NCI-H446 (cell line): Measurements from ENCODE around the gene HOXC13.

Source experiments
- DNase-seq, 2 experiments: peaks; one replicate each; lab custom pipeline; 2025; lab: John Stamatoyannopoulos, UW

The HOXC13 gene

DNA sequence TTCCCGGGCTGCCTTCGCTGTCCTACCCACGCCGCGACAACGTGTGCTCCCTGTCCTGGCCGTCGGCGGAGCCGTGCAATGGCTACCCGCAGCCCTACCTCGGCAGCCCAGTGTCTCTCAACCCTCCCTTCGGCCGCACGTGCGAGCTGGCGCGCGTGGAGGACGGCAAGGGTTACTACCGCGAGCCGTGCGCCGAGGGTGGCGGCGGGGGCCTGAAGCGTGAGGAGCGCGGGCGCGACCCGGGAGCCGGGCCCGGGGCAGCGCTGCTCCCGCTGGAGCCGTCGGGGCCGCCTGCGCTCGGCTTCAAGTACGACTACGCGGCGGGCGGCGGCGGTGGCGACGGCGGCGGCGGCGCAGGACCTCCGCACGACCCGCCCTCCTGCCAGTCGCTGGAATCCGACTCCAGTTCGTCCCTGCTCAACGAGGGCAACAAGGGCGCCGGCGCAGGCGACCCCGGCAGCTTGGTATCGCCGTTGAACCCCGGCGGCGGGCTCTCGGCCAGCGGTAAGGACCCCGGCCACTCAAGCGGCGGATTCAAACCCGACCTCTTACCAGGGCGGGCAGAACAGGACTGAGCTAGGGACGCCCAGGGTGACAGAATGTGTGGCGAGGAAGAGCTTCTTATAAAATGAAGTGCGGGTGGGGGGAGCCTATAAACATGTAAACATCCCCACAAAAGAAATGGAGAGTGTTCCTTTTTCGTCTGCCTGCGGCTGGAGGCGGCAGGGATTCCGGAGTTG lies 16.6 kb downstream of the HOXC13 start:
- no peak for DNase-seq

DNA sequence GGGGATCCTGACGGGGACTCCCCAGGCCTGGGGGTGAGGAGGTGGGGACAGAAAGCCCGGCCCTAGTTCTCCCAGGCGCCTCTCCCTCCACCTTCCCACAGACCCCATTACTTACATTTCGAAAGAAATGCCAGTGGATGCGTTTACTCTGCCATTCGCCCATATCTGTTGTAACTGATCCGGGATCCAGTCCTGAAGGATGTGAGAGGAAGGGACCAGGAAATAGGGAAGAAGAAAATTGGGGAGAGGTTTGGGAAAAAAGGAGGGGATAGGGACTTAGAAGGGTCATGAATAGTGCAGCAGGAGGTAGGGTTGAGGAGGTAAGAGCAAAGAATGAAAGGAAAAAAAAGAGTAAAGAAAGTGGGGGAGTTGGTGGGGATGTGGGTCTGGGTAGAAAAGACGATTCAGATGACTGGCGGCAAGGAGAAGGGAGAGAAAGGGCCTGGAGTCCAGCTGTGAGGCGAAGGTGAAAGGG lies 17.2 kb downstream of the HOXC13 start:
- no peak for DNase-seq

DNA sequence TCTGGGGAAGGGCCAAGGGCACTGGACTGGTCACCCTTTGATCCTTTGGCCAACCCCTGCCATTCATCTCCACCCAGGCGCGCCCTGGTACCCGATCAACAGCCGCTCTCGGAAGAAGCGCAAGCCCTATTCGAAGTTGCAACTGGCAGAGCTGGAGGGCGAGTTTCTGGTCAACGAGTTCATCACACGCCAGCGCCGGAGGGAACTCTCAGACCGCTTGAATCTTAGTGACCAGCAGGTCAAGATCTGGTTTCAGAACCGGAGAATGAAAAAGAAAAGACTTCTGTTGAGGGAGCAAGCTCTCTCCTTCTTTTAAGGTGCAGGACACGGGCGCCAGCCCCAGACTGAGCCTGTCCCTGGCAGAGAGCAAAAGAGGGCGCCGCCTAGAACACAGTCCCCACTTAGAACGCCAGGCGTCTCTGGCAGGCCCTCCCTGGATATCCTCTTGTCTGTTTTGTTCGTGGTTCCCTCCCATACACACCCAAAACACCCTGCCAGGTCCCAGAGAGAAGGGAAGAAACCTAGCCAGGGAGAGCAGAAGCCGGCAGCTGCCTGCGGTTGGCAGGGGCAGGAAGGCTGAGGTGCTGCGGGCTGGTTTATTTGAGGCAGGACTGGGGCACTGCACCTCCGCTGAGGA lies 17.7 kb downstream of the HOXC13 start:
- no peak for DNase-seq

DNA sequence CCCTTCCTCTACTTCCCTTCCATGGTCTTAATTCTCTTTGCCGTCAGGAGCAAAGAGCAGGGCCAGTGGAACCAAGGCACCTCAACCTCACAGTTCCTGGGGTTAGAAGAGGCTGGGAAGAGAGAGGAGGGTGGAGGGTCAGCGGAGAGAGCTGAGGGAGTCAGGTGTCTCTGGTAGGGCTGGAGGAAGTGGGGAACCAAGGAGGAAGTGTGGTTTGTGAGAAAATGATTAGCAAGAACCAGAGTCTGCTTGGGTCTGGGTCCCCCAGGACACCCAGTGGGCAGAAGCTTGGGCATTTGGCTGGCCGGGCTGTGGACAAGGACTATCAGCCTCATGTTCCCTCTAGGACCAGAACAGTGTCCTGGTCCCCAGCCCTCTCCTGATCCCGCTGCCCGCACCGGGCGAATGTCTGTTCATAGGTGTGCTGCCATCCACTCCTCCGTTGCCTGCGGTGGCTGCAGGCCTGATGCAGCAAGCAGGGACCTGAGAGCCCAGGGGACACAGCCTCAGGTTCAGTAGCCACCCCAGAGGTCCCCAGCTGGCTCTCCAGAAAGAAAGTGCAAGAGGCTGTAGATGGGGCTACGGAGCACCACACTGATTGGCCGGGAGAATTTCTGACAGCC lies 18.4 kb downstream of the HOXC13 start:
- DNase-seq: no peak

DNA sequence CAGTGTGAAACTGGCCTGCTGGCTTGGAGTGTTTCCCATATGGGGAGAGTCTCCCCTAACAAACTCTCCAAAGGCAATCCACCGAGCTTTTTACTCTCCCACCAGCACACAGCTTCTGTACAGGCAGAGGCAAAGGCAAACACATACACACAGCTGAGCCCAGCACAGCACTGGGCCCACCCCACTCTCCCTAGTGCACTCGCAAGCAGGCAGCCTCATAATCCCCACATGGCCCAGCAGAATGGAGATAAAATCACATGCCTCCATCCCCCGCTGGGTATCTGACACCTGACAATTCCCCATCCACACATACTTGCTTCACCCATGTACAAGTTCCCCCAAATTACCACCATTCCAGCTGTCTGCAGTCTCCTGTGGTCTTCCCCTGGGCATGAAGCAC lies 19.5 kb downstream of the HOXC13 start:
- no peak for DNase-seq

DNA sequence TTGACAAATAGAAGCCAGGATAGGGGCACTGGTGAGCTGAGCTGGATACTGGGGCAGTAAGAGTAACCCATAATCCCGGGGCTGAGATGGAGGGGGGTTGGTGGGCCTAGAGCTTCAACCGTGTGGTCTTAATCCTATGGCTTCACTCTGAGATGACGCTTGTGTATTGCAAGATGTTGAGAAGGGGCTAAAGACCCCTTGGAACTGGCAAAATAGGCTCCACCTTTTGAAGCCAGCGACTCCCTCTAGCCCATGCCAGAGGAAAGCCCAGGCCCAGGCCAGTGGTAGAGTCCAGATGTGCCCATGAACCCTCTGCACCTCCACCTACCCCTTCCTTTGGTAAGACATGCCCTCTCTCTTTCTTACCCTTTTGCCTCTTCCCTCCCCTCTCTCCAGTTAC lies 20.7 kb downstream of the HOXC13 start:
- no peak for DNase-seq

DNA sequence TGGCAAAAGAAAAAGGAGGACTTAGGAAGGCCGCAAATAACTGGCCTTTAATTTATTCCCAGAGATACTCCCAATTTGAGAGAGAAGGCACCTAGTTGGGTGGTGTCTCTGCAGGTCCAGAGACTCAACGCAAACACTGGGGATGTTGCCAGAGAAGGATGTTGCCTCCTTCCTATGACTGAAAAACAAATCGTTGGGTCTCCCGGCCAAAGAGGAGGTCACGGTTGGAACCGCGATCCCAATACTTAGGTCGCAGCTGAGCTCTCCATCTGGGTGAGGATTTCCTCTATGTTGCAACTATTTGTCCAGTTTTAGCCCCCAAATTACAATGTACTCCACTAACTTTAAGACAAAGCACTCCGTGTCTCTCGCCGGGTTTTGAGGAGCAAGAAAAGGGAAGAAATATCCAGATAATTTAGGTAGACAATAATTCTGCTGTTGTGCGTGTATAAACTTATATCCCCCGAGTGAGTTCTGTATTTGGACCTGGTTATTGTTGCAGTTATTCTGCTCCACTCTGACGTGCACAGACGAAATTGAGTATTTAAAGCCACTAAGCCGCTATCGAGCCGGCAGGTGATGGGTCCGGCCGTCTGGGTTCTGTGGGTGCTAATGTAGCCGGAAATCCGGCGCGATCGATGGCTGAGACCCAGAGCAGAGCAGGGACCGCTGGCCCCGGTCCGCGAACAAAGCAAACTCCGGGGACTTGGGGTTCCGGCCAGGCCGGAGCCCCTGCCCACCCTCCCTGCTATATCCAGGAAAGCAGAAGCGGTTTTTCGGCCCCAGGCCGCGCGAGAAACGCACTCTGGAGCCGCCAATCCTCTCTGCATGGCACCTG lies 21.8 kb downstream of the HOXC13 start:
- no peak for DNase-seq

DNA sequence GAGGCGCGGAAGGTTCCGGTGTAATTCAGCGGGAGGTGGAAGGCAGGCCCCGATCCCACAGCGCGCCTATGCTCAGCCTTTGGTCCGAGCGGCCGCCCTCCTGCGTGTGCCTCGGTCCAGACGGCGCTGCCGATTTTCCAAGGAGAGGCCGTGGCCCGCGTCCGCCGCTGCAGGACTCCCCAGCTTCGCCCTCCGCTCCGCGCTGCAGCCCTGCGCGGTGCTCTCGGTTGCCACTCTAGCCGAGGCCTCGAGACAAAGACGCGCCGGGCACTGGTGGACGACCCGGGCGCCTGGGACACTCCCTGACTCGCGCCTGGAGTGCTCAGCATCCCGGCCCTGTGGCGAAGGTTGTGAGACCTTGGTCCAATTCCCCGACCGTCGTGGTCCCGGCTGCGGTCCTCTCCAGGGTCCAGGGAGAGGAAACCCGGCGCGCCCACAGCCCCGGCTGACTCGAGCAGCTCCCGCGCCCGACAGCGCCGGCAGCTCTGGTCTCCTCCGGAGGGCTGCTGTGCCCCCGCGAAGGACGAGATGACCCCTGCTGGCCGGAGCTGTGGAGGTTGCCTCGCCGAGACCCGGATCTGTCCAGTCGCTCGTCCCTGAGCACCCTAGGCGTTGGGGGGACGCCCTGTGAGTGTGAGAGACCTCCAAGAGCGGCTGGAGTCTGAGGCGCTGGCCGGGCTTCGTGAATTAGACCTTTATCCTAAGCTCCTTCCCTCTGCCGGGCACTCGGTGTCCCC lies 22.6 kb downstream of the HOXC13 start:
- DNase-seq: no peak

DNA sequence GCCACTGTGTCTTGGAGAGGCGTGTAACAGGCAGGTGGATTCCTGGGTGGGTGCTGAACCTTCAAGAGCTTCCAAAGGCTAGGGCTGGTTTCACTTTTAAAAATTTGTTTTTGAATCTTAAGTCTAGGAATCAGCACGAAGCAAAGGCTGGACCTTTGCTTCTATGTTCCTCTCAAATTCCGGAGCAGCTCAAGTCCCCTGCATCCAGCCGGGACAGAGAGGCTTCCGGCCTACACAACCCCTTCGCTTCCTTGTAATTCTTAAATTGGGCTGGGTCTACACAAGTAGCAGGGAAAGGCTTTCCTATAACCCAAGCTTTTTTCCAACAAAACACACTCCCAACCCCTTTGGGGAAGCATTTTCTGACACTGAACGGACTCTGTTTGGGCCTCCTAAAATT lies 24.4 kb downstream of the HOXC13 start:
- no peak for DNase-seq

DNA sequence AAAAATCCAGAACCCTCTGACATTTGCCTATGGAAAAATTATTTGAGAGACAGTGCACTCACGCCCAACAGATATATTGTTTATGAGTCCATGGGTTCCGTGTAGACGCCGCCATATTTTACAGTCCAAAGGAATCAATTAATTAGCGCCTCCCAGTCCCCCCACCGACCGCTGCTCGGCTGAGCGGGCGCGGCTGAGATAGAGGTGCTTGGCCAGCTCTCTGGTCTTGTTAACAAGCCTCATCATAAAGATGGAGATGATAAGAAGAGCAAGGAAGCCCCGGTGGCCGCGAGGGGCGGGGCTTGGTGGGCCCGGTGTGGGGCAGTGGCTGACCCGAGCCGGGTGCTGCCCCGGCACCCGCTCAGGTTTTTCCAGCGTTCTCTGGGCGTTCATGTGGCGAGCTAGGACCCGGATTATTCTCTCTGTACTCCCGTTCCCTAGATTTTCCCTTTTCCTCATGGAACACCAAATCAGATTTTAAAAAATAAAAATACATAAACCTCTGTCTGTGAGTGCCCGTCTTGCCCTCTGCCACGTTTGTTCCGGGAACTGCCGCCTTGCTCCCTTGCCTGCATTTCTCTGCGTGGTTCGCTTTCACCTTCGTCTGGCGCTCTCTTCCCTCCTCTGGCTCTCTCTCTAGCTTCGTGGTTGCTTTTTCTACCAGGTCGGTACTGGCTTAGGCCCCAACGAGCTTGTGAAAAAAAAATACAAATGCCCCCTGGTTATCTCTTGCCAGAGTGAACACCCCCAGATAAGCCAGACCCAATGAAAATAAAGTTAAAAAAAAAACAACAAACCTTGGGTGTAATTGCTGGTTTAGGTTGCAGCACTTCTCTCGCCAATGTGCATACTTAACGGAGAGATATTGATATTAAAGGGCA lies 25.0 kb downstream of the HOXC13 start:
- no peak for DNase-seq

DNA sequence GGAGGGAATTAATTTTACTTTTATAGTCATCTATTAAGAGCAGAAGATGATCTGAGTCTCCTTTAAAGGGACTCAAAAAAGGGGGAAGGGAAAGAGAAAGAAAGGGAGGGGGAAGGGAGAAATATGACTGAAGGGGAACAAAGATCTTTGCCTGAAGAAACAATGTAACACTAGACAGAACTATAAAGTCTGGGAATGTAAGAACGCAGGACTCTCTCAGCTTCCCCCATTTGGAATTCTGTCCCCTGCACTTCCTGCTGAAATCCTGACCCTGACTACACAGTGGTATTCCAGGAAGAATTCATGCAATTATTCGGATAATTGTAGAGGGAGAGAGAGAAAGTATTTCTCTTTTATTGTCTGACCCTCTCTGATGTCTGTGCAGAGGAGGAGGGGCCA lies 25.7 kb downstream of the HOXC13 start:
- DNase-seq: no peak

DNA sequence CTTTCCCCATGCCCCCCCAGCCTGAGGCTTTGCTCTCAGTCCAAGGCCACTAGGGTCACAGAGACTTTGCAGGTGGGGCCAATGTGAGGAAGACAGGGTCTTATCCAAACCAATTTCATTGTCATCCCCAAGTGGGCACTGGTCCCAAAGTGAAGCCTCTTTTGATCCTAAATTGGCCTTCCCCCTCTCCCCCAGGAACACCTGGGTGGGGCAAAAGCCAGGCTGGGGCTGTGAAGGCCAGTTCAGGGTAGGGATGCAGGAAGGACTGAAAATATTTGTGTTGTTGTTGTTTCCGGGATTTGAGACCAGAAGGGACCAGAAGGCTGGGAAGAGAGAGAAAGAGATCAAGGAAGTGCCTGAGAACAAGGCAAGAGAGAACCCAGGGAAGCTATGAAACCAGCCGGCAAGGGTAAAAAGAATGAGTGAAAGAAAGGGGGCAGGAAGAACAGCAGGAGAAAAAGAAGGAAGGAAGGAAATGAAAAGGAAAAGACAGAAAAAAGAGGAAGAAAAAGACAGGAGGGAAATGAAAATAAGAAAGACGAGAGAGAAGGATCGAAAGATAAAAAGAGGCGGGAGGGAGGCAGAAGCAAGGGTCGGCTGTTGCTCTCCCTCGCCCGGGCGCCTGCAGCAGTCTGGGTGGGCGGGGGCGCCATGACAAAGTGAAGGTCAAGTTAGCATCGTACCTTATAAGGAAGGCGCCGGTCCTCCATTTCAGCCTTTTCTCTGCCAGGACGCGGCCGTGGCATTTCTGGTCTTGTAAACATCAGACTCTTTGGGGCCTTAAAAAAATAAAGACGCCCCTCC lies 26.9 kb downstream of the HOXC13 start:
- no peak for DNase-seq

DNA sequence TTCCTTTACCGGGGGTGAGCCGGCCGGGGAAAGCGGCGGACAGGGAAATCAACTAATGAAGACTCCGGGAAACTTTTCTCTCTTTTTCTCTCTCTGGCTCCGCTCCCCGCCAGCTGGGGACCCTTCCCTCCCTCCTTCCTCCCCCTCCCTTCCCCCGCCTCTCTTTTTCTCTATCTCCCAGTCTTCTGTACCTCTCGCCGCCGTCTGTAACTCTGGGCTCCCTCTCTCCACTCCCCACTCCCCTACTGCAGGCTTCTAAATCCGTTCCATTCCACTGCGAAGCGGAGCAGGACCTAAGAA lies 27.4 kb downstream of the HOXC13 start:
- no peak for DNase-seq

DNA sequence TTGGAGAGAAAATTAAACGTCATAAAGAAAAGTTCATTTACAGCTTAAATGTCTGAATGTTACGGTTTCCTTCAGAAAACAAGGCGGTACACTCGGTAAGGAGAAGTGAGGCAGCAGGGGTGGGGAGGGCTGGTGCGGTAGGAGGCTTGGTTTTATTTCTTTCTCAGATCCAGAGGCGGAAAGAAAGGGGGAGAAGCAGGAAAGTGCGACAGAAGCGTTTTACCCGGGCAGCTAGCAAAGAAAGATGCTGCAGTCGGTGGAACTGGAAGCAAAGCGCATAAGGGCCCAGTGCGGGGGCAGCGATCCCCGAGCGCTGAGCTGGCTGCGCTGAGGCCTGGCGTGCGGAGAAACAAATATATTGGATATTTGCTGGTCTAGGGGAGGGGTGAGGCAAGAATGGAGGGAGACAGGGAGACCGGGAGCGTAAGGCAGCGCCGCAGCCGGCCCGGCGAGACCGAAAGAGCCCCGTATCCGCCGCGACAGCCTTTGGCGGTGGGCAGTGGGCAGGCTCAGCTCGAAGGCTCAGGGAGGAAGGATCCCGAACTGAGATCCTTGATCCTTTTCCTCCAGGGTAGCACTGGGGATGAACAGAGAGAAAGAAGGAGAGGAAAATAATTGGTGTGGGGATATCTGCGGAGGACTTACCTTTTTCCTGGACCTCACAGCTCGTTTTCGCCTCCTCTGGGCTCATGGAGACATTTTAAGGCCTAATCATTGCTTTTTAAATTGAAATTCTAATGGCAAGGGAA lies 27.9 kb downstream of the HOXC13 start:
- no peak for DNase-seq

DNA sequence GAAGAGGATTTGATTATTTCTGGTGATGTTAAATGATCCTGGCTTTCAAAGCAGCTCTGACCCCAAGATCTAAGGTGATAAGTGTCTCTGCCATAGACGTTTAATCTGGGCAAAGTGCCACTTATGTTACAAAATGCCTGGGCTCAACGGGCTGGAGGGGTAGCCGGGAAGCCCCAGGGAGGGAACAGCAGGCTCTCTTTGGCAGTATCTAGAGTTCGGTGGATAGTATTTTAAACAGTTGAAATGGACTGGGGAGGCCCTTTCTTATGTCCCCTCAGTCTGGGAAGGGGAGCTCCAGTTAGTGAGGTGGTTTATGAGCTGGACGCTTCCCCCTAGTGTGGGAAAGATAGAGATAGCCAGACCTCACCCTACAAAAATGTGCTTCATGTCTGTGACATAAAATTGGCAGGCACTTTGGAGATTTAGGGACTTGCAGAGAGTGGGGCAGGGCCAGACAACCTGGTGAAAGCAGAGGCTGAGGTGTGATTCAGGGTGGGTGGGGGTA lies 28.8 kb downstream of the HOXC13 start:
- DNase-seq: no peak

DNA sequence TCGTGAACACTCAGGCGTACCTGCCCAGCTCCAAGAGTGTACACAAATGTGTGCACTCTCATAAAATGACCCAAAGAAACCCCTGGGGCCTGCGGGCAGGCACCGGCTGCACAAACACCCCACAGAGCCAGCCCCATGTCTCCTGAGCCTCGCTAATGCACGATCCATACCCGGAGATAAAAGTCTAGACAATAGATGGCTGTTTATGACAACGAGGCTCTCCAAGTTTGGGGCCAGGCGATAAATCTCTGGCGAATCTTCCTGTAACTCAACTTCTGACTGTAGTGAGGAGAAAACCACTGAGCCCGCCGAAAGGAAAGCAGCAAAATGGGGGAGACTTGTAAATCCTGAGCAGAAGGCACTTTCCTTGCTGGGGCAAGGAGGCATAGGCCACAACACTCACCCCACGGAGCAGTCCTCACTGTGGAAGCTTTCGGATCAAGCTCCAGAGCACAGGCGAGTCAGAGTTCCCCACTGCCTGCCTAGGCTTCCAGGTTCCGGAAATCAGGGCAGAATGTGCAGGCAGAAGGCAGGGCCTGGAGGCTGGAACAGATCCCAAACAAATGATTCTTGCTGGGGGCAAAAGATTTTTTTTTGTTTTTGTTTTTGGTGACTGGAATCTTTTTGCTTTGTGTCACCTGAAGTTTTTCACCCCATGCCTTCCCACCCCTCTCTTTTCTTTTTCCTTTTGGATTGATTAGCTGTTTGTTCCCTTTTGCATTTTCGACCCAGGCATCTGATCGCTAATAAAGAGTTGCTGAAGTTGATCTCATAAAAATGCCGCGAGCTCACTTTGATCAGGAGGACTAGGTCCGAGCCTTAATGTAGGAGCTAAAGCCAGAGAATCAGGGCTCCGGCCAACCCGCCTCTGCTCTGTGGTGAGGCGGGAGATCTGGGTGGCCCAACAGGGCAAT lies 29.8 kb downstream of the HOXC13 start:
- no peak for DNase-seq

DNA sequence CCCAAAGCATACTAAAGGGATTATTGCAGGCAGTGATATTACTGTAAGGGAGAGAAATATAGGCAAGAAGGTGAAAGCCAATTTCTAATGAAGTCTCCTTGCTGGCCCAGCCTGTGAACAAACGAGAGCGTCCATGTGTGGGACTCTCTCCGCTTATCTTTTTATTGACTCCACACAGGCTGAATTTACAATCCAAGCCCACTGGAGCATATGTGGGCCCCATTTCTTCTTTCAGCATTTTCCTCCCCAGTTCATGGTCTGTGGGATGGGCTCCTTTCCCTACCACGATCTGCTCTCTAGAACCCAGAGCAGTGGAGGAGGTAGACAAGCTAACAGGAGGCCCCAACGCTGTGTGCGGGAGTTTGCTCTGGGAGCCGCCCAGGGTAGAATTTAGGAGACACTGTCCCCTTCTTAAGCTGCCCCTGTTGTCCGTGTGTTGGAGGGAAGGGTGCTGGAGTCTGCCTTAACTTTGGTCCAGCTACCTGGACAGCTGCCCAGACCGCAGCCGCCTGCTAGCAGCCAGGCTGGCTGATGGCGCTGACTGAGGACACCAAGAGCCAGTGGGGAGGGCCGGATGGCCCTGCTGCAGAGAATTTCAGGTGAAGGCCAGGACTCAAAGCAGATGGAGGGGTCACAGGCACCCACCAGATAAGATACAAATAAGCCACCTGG lies 31.1 kb downstream of the HOXC13 start:
- no peak for DNase-seq

DNA sequence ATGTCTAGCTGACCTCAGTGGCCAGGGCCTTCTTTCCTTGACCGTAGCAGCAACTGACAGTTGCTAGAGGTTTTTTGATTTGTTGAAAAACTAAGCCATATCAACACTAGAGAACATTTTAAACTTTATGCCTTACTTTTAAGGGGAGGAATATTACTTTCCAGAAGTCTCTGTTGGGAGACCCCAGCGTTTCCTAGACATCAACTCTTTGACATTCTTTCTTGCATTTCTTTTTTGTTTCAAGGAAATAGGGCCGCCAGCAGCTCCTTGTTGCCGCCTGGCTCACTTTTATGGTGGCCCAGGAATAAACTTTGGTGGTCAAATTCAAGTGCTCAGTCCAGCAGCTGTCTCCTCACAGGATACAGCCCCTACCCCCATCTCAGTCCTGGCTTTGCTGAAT lies 31.8 kb downstream of the HOXC13 start:
- no peak for DNase-seq
